ENCODE data around the gene DCK. TPM values are rescaled to one million over a fixed set of nuclear protein-coding genes. Genes with fewer than 3 reads are reported as not detected.

DCK gene
- total RNA-seq (2022): 8.0 and 9.5 TPM in 2 replicates
- percentile 54 among the genes with signal in this experiment for Bru-seq, nascent RNA
- BruChase-seq, experiment 1, labeled RNA remaining after a 6-hour chase: percentile 72 among the genes with signal in this experiment
- percentile 59 among the genes with signal in this experiment for BruChase-seq, experiment 2, labeled RNA remaining after a 2-hour chase
- long read RNA-seq, transcript DCK-201 (7 exons, 2,716 nt): major isoform, 62 of 68 reads
- long read RNA-seq, partial matches to known transcripts: 1 of 68 reads
- long read RNA-seq, other reads (novel, unspliced or antisense): 3 of 68 reads

DNA sequence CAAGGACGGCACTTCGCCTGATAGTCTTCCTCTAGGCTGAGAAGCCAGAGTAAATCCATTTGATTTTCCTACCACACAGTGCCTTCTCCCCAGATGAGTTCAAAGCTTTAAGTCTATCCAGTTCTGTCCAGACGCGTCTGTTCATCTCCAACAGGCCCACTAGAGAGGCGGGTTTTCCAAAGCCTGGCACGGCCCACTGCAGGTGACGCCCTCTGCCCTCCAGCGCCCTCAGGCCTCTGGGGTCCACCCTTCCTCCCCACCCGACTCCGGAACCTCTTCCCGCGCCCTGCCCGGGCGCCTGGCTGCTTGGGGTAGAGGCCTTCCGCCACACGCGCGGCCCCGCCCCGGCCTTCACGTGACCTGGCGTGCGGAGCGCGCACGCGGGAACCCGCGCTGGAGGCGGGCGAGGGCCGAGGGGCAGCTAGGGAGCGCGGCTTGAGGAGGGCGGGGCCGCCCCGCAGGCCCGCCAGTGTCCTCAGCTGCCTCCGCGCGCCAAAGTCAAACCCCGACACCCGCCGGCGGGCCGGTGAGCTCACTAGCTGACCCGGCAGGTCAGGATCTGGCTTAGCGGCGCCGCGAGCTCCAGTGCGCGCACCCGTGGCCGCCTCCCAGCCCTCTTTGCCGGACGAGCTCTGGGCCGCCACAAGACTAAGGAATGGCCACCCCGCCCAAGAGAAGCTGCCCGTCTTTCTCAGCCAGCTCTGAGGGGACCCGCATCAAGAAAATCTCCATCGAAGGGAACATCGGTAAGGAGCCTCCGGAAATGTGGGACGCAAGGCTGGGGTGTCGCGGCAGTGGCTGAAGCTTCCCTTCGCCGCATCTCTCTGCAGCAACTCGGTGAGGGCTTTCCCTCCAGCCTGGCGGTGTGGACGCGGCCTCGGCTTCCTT lies at the start of gene DCK:
Gene DCK (plus strand): TSS at position 469 of the 888 bp plus-strand sequence. CDS start 187 bp downstream, at position 656.
- no peaks in the 10 kb centered on the region for H3K27me3 Mint-ChIP-seq (ENCODE audit: insufficient read depth, unreplicated experiment)
- DNase-seq (ENCODE audit: unreplicated experiment): peak; percentile 92
- peaks cover 26% of the 10 kb centered on the region for H3K4me1 Mint-ChIP-seq (ENCODE audit: insufficient read depth, unreplicated experiment)
- intact Hi-C loops (cut with micrococcal nuclease): loop anchor here (1.0 to 5.0 kb wide), 3 partner anchors 91 to 306 kb away; partner anchors contain the start of genes GRSF1, MOB1B and UTP3
- H3K9me3 Mint-ChIP-seq (ENCODE audit: unreplicated experiment): no peaks in the 10 kb centered on the region
- peaks cover 7% of the 10 kb centered on the region for H3K36me3 Mint-ChIP-seq (ENCODE audit: insufficient read depth, unreplicated experiment)
- CTCF ChIA-PET: interaction anchor here (0.6 to 2.0 kb wide), 4 partner anchors 249 to 1823 kb away, joined by 3 to 11 read pairs (median 4); partner anchors contain the start of gene UTP3
- POLR2A ChIA-PET: interaction anchor here (0.7 to 2.4 kb wide), 17 partner anchors 9 to 1121 kb away, joined by 3 to 22 read pairs (median 4); partner anchors contain the start of genes GRSF1, MOB1B and UTP3
- no TSS peak for BruUV-seq (replicated peaks)
- TF ChIP-seq, protein P1, sequence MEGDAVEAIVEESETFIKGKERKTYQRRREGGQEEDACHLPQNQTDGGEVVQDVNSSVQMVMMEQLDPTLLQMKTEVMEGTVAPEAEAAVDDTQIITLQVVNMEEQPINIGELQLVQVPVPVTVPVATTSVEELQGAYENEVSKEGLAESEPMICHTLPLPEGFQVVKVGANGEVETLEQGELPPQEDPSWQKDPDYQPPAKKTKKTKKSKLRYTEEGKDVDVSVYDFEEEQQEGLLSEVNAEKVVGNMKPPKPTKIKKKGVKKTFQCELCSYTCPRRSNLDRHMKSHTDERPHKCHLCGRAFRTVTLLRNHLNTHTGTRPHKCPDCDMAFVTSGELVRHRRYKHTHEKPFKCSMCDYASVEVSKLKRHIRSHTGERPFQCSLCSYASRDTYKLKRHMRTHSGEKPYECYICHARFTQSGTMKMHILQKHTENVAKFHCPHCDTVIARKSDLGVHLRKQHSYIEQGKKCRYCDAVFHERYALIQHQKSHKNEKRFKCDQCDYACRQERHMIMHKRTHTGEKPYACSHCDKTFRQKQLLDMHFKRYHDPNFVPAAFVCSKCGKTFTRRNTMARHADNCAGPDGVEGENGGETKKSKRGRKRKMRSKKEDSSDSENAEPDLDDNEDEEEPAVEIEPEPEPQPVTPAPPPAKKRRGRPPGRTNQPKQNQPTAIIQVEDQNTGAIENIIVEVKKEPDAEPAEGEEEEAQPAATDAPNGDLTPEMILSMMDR (IDR thresholded peaks at IDR 0.05; ENCODE audit: unreplicated experiment): no peak
- H3K27ac Mint-ChIP-seq (ENCODE audit: low read depth, unreplicated experiment): peak within 1 kb of the TSS; percentile 85
- H3K4me3 Mint-ChIP-seq (ENCODE audit: unreplicated experiment): peak within 1 kb of the TSS; percentile 85

DNA sequence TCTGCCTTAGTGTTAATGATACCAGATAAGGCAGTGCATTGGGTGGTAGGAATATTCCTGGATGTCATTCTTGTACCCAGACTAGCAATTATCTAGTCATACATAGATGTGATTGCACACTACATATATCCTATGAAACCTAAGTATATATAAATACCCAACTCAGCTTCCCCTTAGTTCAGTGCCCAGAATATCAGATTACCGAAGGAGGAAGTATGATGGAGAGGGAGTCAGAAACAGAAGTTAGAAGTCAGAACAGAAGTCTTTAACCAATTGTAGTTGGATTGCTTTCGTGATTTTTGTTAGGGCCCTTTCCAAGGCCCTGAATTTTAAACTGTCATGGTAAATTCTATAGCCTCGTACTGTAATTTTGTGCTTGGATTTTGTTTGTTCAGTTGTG lies 48.4 kb upstream of the DCK start:
- no peak for DNase-seq (ENCODE audit: unreplicated experiment)
- CTCF ChIA-PET: no interaction called here
- H3K4me3 Mint-ChIP-seq (ENCODE audit: unreplicated experiment): no peak overlapping the region
- no peaks in the 10 kb centered on the region for H3K9me3 Mint-ChIP-seq (ENCODE audit: unreplicated experiment)
- H3K4me1 Mint-ChIP-seq (ENCODE audit: insufficient read depth, unreplicated experiment): peaks cover 6% of the 10 kb centered on the region
- no peaks in the 10 kb centered on the region for H3K36me3 Mint-ChIP-seq (ENCODE audit: insufficient read depth, unreplicated experiment)
- TF ChIP-seq, protein P1 (IDR thresholded peaks at IDR 0.05; ENCODE audit: unreplicated experiment): no peak
- H3K27me3 Mint-ChIP-seq (ENCODE audit: insufficient read depth, unreplicated experiment): no peaks in the 10 kb centered on the region
- no peak overlapping the region for H3K27ac Mint-ChIP-seq (ENCODE audit: low read depth, unreplicated experiment)
- POLR2A ChIA-PET: interaction anchor here (0.6 to 0.8 kb wide), 2 partner anchors 21 to 53 kb away, joined by 3 read pairs; no protein-coding TSS in a partner anchor
- intact Hi-C loops (cut with micrococcal nuclease): no loop called here
- BruUV-seq (replicated peaks): no TSS peak

DNA sequence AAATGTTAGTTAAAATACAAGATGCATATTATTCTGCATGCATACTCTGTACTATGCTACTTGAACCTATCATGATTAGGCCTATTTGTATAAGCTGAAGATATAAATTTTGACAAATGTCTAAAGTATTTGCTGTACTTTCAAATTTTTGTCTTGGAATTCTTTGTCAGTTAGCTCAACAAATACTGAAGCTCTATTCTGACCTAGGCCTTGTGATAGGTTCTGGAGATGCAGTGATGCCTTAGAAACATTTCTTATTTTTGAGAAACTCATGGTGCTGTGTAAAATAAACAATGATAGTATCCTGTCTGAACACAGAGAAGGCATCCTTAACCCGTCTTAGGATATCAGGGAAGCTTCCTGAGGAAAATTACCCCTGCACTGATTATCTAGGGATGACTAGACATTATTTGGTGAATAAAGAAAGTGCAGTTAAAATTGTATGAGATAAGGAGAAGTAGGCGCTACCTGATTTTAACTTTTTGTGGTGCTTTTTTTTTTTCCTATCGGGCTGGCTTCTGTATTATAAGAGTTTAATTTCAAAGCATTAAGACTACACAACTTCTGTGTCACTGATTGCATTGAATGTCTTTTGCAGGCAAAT lies 47.9 kb upstream of the DCK start:
- no peaks in the 10 kb centered on the region for H3K27me3 Mint-ChIP-seq (ENCODE audit: insufficient read depth, unreplicated experiment)
- TF ChIP-seq, protein P1 (IDR thresholded peaks at IDR 0.05; ENCODE audit: unreplicated experiment): no peak
- ChIA-PET CTCF (interaction anchor here (0.7 kb wide), 1 partner anchor 9 kb away, joined by 4 read pairs; no protein-coding TSS in a partner anchor), POLR2A (interaction anchor here (0.6 to 0.8 kb wide), 2 partner anchors 22 to 54 kb away, joined by 3 read pairs; no protein-coding TSS in a partner anchor)
- no peak for DNase-seq (ENCODE audit: unreplicated experiment)
- H3K4me3 Mint-ChIP-seq (ENCODE audit: unreplicated experiment): no peak overlapping the region
- H3K27ac Mint-ChIP-seq (ENCODE audit: low read depth, unreplicated experiment): no peak overlapping the region
- H3K36me3 Mint-ChIP-seq (ENCODE audit: insufficient read depth, unreplicated experiment): no peaks in the 10 kb centered on the region
- BruUV-seq (replicated peaks): no TSS peak
- no peaks in the 10 kb centered on the region for H3K9me3 Mint-ChIP-seq (ENCODE audit: unreplicated experiment)
- peaks cover 6% of the 10 kb centered on the region for H3K4me1 Mint-ChIP-seq (ENCODE audit: insufficient read depth, unreplicated experiment)
- intact Hi-C loops (cut with micrococcal nuclease): no loop called here

Measured in MCF 10A (cell line).